ENCODE data around the gene REXO5.

REXO5 gene

GRCh38 chr16:20874088-20874581 is 67.8 kb downstream of the REXO5 start:
- peaks cover 34% of the 10 kb centered on the region for H3K4me1 Mint-ChIP-seq
- TF ChIP-seq CTCF (IDR thresholded peaks at IDR 0.05; ENCODE audit: unreplicated experiment in 3 of 3), result no peak
- no peak overlapping the region for H3K4me3 Mint-ChIP-seq
- peak overlapping the region in 2 of 3 experiments; percentile 29 to 44 for H3K27ac Mint-ChIP-seq
- H3K27me3 Mint-ChIP-seq (ENCODE audit: low read depth), result no peaks in the 10 kb centered on the region
- no peaks in the 10 kb centered on the region for H3K9me3 Mint-ChIP-seq
- peaks cover 7% of the 10 kb centered on the region for H3K36me3 Mint-ChIP-seq (ENCODE audit: low read depth)

- TF ChIP-seq CTCF (IDR thresholded peaks at IDR 0.05; ENCODE audit: unreplicated experiment in 3 of 3), result no peak
- H3K36me3 Mint-ChIP-seq (ENCODE audit: low read depth), result peaks cover 7% of the 10 kb centered on the region
- H3K27ac Mint-ChIP-seq, result peak overlapping the region; percentile 1 to 13 (median 8)
- H3K27me3 Mint-ChIP-seq (ENCODE audit: low read depth), result no peaks in the 10 kb centered on the region
- no peaks in the 10 kb centered on the region for H3K9me3 Mint-ChIP-seq
- peaks cover 39% of the 10 kb centered on the region for H3K4me1 Mint-ChIP-seq
- no peak overlapping the region for H3K4me3 Mint-ChIP-seq
These were observed 69.0 kb downstream of the REXO5 start for GRCh38 chr16:20875355-20875650.

GRCh38 chr16:20878682-20879147 is 72.4 kb downstream of the REXO5 start:
- no peaks in the 10 kb centered on the region for H3K9me3 Mint-ChIP-seq

GRCh38 chr16:20879175-20880040 is 73.1 kb downstream of the REXO5 start:
- no peak for TF ChIP-seq CTCF (IDR thresholded peaks at IDR 0.05; ENCODE audit: unreplicated experiment in 3 of 3)
- Mint-ChIP-seq H3K27ac (peak overlapping the region; percentile 87 to 94 (median 91)), H3K4me3 (peak overlapping the region in 1 of 3 experiments; percentile 40), H3K27me3 (ENCODE audit: low read depth) (no peaks in the 10 kb centered on the region), H3K9me3 (no peaks in the 10 kb centered on the region), H3K36me3 (ENCODE audit: low read depth) (peaks cover 12% of the 10 kb centered on the region), H3K4me1 (peaks cover 20% of the 10 kb centered on the region)

More at GRCh38 chr16:20878682-20879147, 72.4 kb downstream of the REXO5 start:
- no peak for TF ChIP-seq CTCF (IDR thresholded peaks at IDR 0.05; ENCODE audit: unreplicated experiment in 3 of 3)
- H3K4me1 Mint-ChIP-seq, result peaks cover 20% of the 10 kb centered on the region
- H3K27me3 Mint-ChIP-seq (ENCODE audit: low read depth), result no peaks in the 10 kb centered on the region
- H3K27ac Mint-ChIP-seq, result peak overlapping the region; percentile 87 to 94 (median 91)
- H3K36me3 Mint-ChIP-seq (ENCODE audit: low read depth), result peaks cover 7% of the 10 kb centered on the region
- peak overlapping the region in 2 of 3 experiments; percentile 34 to 48 for H3K4me3 Mint-ChIP-seq

GRCh38 chr16:20880867-20881502 is 74.7 kb downstream of the REXO5 start:
- Mint-ChIP-seq H3K27ac (peak overlapping the region; percentile 76 to 87 (median 79)), H3K4me1 (peaks cover 20% of the 10 kb centered on the region), H3K9me3 (no peaks in the 10 kb centered on the region), H3K36me3 (ENCODE audit: low read depth) (peaks cover 17% of the 10 kb centered on the region), H3K4me3 (no peak overlapping the region), H3K27me3 (ENCODE audit: low read depth) (no peaks in the 10 kb centered on the region)
- no peak for TF ChIP-seq CTCF (IDR thresholded peaks at IDR 0.05; ENCODE audit: unreplicated experiment in 3 of 3)

Measured in nephron (organoid).